ENCODE results near the gene WWOX.

The WWOX gene

GRCh38 chr16:79143026-79143425 is 1043.6 kb downstream of the WWOX start:
- ATAC-seq (ENCODE audit: insufficient read depth, low read depth) (no peak), DNase-seq (no peak)
- Histone ChIP-seq H3K4me3 (ENCODE audit: low read depth in 1 of 2, low read length in 2 of 2) (no peak overlapping the region), H3K36me3 (ENCODE audit: insufficient read depth, low read length) (no peaks in the 10 kb centered on the region), H3K9ac (ENCODE audit: low read depth, low read length) (no peak overlapping the region), H3K9me3 (ENCODE audit: insufficient read depth, low read length, severe bottlenecking) (no peaks in the 10 kb centered on the region), H3K4me2 (ENCODE audit: insufficient read depth, low read length) (no peak overlapping the region), H3K4me1 (ENCODE audit: insufficient read depth, low read length) (no peaks in the 10 kb centered on the region), H4K20me1 (ENCODE audit: insufficient read depth, low read length) (no peaks in the 10 kb centered on the region), H3K79me2 (ENCODE audit: insufficient read depth, low read length) (no peaks in the 10 kb centered on the region), H2AFZ (ENCODE audit: low read depth, low read length) (no peak overlapping the region), H3K27me3 (ENCODE audit: insufficient read depth, low read length, poor library complexity) (no peaks in the 10 kb centered on the region), H3K27ac (ENCODE audit: low read length) (no peak overlapping the region)
- TF ChIP-seq, protein P1, sequence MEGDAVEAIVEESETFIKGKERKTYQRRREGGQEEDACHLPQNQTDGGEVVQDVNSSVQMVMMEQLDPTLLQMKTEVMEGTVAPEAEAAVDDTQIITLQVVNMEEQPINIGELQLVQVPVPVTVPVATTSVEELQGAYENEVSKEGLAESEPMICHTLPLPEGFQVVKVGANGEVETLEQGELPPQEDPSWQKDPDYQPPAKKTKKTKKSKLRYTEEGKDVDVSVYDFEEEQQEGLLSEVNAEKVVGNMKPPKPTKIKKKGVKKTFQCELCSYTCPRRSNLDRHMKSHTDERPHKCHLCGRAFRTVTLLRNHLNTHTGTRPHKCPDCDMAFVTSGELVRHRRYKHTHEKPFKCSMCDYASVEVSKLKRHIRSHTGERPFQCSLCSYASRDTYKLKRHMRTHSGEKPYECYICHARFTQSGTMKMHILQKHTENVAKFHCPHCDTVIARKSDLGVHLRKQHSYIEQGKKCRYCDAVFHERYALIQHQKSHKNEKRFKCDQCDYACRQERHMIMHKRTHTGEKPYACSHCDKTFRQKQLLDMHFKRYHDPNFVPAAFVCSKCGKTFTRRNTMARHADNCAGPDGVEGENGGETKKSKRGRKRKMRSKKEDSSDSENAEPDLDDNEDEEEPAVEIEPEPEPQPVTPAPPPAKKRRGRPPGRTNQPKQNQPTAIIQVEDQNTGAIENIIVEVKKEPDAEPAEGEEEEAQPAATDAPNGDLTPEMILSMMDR (IDR thresholded peaks at IDR 0.05; ENCODE audit: borderline replicate concordance, extremely low read depth, low read length, poor library complexity, severe bottlenecking): no peak
- no peak for TF ChIP-seq EZH2 (IDR thresholded peaks at IDR 0.05; ENCODE audit: borderline replicate concordance, low read depth, low read length, severe bottlenecking)

DNA sequence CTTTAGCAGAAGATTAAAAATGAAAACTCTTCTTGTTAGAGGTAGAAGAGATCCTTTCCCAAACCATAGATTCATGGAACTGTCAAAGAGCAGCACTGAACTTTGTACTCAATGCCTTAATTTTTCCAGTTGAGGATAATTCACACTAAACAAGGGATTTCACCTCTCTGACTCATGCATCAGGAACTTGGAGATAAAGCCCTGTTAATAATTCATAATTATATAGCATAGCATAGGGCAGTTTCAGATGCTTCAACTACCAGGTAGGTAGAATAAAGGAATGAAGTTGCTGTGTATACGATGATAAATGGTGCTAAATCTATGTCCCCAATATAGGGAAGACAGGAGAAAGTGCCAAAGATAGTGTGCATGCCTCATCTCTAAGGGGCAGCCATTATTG is 1050.7 kb downstream of the WWOX start:
- Histone ChIP-seq H2AFZ (ENCODE audit: low read depth, low read length) (no peak overlapping the region), H3K4me1 (ENCODE audit: insufficient read depth, low read length) (peaks cover 4% of the 10 kb centered on the region; the same call in 1 of the 2 replicates), H4K20me1 (ENCODE audit: insufficient read depth, low read length) (no peaks in the 10 kb centered on the region), H3K9ac (ENCODE audit: low read depth, low read length) (no peak overlapping the region), H3K9me3 (ENCODE audit: insufficient read depth, low read length, severe bottlenecking) (no peaks in the 10 kb centered on the region), H3K4me3 (ENCODE audit: low read depth in 1 of 2, low read length in 2 of 2) (no peak overlapping the region), H3K27me3 (ENCODE audit: insufficient read depth, low read length, poor library complexity) (no peaks in the 10 kb centered on the region), H3K27ac (ENCODE audit: low read length) (no peak overlapping the region), H3K36me3 (ENCODE audit: insufficient read depth, low read length) (no peaks in the 10 kb centered on the region), H3K4me2 (ENCODE audit: insufficient read depth, low read length) (no peak overlapping the region), H3K79me2 (ENCODE audit: insufficient read depth, low read length) (no peaks in the 10 kb centered on the region)
- TF ChIP-seq, protein P1 (IDR thresholded peaks at IDR 0.05; ENCODE audit: borderline replicate concordance, extremely low read depth, low read length, poor library complexity, severe bottlenecking): no peak
- TF ChIP-seq EZH2 (IDR thresholded peaks at IDR 0.05; ENCODE audit: borderline replicate concordance, low read depth, low read length, severe bottlenecking): no peak
- ATAC-seq (ENCODE audit: insufficient read depth, low read depth) (no peak), DNase-seq (no peak)

DNA sequence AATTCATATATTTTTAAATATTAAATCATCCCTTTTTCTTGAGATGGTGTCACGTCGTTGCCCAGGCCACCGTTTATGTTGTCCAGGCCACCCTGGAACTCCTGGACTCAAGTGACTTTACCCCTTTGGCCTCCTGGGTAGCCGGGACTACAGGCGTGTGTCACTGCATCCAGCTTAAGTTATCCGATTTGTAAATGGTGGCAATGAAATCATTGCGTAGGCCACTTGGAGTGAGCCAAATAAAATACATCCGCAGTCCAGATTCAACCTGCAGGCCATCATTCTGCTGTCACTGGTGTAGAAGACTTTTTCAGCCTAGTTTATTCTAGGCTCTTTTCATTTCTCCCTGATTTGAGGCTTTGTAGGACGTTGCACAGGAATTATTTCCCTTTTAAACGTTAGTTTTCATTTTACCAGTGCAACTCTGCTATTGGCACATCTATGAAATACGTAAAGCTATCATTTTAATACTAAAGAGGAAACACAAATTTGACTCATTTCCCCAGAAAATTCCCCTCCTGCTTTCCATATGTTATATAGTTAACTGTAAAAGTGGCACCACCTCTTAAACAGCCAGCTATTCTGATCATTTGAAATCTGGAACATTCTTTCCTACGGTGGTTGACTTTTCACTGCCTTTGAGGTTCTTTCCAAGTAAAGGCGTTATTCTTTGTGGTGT is 1051.3 kb downstream of the WWOX start:
- Histone ChIP-seq H3K9me3 (ENCODE audit: insufficient read depth, low read length, severe bottlenecking) (no peaks in the 10 kb centered on the region), H3K4me3 (ENCODE audit: low read depth in 1 of 2, low read length in 2 of 2) (no peak overlapping the region), H3K79me2 (ENCODE audit: insufficient read depth, low read length) (no peaks in the 10 kb centered on the region), H3K9ac (ENCODE audit: low read depth, low read length) (no peak overlapping the region), H3K27ac (ENCODE audit: low read length) (no peak overlapping the region; the same call in 1 of the 2 replicates), H4K20me1 (ENCODE audit: insufficient read depth, low read length) (no peaks in the 10 kb centered on the region), H3K36me3 (ENCODE audit: insufficient read depth, low read length) (no peaks in the 10 kb centered on the region), H3K27me3 (ENCODE audit: insufficient read depth, low read length, poor library complexity) (no peaks in the 10 kb centered on the region), H3K4me1 (ENCODE audit: insufficient read depth, low read length) (peaks cover 4% of the 10 kb centered on the region; the same call in 1 of the 2 replicates), H2AFZ (ENCODE audit: low read depth, low read length) (no peak overlapping the region), H3K4me2 (ENCODE audit: insufficient read depth, low read length) (no peak overlapping the region)
- ATAC-seq (ENCODE audit: insufficient read depth, low read depth) (no peak), DNase-seq (no peak)
- TF ChIP-seq, protein P1 (IDR thresholded peaks at IDR 0.05; ENCODE audit: borderline replicate concordance, extremely low read depth, low read length, poor library complexity, severe bottlenecking): no peak
